ENCODE results near the gene RALGAPA2. TPM values are rescaled to one million over a fixed set of nuclear protein-coding genes. Genes with fewer than 3 reads are reported as not detected.

Gene RALGAPA2
- total and polyA plus RNA-seq, 2 of the 13 experiments (the other 11 are each of a cell fraction or from before 2014, with no cell fraction given) = 13.8 to 17.7 TPM

DNA sequence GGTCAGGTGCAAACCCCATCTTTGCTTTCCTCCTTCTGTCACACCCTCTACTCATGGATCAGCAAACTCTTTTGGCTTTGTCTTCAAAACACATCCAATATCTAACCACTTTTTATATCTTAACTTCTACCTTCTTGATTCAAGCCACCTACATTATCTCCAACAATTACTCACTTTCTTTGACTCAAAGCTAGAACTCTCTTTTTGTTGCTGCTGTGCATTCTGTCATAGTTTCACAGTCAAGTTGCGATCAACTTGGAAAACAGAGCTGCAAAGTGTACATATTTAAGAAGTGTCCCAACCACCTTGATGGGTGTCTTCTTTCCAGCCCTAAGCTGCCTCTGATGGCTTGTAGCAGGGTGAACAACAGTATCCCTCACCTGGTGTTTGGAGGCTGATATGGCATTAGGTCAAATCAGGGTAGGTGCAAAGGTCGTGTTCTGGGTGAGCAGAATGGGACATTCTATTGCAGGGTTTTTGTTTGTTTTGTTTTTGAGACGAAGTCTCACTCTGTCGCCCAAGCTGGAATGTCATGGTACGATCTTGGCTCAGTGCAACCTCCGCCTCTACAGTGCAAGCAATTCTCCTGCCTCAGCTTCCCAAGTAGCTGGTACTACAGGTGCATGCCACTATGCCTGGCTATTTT lies 43.4 kb upstream of the RALGAPA2 start (continued):
- TF ChIP-seq, protein P1, sequence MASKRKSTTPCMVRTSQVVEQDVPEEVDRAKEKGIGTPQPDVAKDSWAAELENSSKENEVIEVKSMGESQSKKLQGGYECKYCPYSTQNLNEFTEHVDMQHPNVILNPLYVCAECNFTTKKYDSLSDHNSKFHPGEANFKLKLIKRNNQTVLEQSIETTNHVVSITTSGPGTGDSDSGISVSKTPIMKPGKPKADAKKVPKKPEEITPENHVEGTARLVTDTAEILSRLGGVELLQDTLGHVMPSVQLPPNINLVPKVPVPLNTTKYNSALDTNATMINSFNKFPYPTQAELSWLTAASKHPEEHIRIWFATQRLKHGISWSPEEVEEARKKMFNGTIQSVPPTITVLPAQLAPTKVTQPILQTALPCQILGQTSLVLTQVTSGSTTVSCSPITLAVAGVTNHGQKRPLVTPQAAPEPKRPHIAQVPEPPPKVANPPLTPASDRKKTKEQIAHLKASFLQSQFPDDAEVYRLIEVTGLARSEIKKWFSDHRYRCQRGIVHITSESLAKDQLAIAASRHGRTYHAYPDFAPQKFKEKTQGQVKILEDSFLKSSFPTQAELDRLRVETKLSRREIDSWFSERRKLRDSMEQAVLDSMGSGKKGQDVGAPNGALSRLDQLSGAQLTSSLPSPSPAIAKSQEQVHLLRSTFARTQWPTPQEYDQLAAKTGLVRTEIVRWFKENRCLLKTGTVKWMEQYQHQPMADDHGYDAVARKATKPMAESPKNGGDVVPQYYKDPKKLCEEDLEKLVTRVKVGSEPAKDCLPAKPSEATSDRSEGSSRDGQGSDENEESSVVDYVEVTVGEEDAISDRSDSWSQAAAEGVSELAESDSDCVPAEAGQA (IDR thresholded peaks at IDR 0.05; ENCODE audit: low read depth) = no peak
- TF ChIP-seq, protein P1 (CRISPR knock-in tag; IDR thresholded peaks at IDR 0.05; ENCODE audit: borderline replicate concordance) = no peak
- TF ChIP-seq, protein P2, sequence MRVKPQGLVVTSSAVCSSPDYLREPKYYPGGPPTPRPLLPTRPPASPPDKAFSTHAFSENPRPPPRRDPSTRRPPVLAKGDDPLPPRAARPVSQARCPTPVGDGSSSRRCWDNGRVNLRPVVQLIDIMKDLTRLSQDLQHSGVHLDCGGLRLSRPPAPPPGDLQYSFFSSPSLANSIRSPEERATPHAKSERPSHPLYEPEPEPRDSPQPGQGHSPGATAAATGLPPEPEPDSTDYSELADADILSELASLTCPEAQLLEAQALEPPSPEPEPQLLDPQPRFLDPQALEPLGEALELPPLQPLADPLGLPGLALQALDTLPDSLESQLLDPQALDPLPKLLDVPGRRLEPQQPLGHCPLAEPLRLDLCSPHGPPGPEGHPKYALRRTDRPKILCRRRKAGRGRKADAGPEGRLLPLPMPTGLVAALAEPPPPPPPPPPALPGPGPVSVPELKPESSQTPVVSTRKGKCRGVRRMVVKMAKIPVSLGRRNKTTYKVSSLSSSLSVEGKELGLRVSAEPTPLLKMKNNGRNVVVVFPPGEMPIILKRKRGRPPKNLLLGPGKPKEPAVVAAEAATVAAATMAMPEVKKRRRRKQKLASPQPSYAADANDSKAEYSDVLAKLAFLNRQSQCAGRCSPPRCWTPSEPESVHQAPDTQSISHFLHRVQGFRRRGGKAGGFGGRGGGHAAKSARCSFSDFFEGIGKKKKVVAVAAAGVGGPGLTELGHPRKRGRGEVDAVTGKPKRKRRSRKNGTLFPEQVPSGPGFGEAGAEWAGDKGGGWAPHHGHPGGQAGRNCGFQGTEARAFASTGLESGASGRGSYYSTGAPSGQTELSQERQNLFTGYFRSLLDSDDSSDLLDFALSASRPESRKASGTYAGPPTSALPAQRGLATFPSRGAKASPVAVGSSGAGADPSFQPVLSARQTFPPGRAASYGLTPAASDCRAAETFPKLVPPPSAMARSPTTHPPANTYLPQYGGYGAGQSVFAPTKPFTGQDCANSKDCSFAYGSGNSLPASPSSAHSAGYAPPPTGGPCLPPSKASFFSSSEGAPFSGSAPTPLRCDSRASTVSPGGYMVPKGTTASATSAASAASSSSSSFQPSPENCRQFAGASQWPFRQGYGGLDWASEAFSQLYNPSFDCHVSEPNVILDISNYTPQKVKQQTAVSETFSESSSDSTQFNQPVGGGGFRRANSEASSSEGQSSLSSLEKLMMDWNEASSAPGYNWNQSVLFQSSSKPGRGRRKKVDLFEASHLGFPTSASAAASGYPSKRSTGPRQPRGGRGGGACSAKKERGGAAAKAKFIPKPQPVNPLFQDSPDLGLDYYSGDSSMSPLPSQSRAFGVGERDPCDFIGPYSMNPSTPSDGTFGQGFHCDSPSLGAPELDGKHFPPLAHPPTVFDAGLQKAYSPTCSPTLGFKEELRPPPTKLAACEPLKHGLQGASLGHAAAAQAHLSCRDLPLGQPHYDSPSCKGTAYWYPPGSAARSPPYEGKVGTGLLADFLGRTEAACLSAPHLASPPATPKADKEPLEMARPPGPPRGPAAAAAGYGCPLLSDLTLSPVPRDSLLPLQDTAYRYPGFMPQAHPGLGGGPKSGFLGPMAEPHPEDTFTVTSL (CRISPR knock-in tag; IDR thresholded peaks at IDR 0.05; ENCODE audit: borderline replicate concordance) = peak; percentile 34; the same call in 1 of the 2 replicates
- TF ChIP-seq ZNF644 (CRISPR knock-in tag; IDR thresholded peaks at IDR 0.05; ENCODE audit: low read depth) (peak; percentile 80), NR2F6 (IDR thresholded peaks at IDR 0.05) (0 out of 2 replicates have a peak, but pooled peaks have one; percentile 21), NR2F6 (CRISPR knock-in tag; IDR thresholded peaks at IDR 0.05) (0 out of 2 replicates have a peak, but pooled peaks have one; percentile 16), GATAD2A (CRISPR knock-in tag; IDR thresholded peaks at IDR 0.05) (0 out of 2 replicates have a peak, but pooled peaks have one; percentile 13), ZNF670 (CRISPR knock-in tag; IDR thresholded peaks at IDR 0.05; ENCODE audit: borderline replicate concordance) (no peak), YY1 (IDR thresholded peaks at IDR 0.05; ENCODE audit: insufficient read depth, insufficient replicate concordance, low read depth, low read length) (no peak), PRPF4 (IDR thresholded peaks at IDR 0.05; ENCODE audit: low read depth, low read length, poor library complexity, severe bottlenecking) (no peak), RAD51 (IDR thresholded peaks at IDR 0.05; ENCODE audit: borderline replicate concordance) (no peak), HNF4A (CRISPR knock-in tag; IDR thresholded peaks at IDR 0.05) (peak; percentile 72)
- TF ChIP-seq, protein P3, sequence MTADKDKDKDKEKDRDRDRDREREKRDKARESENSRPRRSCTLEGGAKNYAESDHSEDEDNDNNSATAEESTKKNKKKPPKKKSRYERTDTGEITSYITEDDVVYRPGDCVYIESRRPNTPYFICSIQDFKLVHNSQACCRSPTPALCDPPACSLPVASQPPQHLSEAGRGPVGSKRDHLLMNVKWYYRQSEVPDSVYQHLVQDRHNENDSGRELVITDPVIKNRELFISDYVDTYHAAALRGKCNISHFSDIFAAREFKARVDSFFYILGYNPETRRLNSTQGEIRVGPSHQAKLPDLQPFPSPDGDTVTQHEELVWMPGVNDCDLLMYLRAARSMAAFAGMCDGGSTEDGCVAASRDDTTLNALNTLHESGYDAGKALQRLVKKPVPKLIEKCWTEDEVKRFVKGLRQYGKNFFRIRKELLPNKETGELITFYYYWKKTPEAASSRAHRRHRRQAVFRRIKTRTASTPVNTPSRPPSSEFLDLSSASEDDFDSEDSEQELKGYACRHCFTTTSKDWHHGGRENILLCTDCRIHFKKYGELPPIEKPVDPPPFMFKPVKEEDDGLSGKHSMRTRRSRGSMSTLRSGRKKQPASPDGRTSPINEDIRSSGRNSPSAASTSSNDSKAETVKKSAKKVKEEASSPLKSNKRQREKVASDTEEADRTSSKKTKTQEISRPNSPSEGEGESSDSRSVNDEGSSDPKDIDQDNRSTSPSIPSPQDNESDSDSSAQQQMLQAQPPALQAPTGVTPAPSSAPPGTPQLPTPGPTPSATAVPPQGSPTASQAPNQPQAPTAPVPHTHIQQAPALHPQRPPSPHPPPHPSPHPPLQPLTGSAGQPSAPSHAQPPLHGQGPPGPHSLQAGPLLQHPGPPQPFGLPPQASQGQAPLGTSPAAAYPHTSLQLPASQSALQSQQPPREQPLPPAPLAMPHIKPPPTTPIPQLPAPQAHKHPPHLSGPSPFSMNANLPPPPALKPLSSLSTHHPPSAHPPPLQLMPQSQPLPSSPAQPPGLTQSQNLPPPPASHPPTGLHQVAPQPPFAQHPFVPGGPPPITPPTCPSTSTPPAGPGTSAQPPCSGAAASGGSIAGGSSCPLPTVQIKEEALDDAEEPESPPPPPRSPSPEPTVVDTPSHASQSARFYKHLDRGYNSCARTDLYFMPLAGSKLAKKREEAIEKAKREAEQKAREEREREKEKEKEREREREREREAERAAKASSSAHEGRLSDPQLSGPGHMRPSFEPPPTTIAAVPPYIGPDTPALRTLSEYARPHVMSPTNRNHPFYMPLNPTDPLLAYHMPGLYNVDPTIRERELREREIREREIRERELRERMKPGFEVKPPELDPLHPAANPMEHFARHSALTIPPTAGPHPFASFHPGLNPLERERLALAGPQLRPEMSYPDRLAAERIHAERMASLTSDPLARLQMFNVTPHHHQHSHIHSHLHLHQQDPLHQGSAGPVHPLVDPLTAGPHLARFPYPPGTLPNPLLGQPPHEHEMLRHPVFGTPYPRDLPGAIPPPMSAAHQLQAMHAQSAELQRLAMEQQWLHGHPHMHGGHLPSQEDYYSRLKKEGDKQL (CRISPR knock-in tag; IDR thresholded peaks at IDR 0.05; ENCODE audit: low read depth) = no peak

Measured in HepG2 (cell line).